PFSK-1 (cell line): ENCODE measurements around the gene KCNT2.

Experiments
- TAF1 ChIP-seq: IDR thresholded peaks from 2 replicates; pipeline ENCODE4 v1.6.1; 2012; ENCODE audit warnings: low read length, control low read depth, borderline replicate concordance; ENCODE audit not compliant: insufficient read depth
- TF ChIP-seq, protein P1 (sequence below), 2 experiments: IDR thresholded peaks; 2 replicates each; pipeline versions ENCODE4 v1.6.1 to v1.8.0; 2011 to 2012; ENCODE audit warnings: low read depth in 2 of 2, low read length in 2 of 2, control low read depth in 1 of 2, inconsistent platforms in 1 of 2, mild to moderate bottlenecking in 1 of 2, moderate library complexity in 1 of 2; ENCODE audit not compliant: insufficient read depth in 1 of 2

DNA sequence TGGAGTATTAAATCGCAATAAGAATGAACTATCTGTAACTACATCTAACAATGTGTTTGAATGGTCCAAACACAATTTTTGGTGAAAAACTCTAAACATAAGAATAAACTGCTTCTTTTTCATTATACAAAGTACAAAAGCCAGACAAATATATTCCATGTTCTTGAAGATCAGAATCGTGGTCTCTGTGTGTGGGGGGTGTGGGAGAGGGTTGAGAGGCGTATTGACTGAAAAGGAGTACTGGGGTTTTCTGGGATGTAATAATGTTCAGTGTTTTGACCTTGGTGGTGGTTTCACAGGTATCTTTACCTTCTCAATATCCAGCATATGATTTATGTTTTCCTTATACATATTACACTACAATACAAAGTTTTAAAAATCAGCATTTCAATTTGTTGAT is 42.8 kb upstream of the KCNT2 start:
- TF ChIP-seq, protein P1, sequence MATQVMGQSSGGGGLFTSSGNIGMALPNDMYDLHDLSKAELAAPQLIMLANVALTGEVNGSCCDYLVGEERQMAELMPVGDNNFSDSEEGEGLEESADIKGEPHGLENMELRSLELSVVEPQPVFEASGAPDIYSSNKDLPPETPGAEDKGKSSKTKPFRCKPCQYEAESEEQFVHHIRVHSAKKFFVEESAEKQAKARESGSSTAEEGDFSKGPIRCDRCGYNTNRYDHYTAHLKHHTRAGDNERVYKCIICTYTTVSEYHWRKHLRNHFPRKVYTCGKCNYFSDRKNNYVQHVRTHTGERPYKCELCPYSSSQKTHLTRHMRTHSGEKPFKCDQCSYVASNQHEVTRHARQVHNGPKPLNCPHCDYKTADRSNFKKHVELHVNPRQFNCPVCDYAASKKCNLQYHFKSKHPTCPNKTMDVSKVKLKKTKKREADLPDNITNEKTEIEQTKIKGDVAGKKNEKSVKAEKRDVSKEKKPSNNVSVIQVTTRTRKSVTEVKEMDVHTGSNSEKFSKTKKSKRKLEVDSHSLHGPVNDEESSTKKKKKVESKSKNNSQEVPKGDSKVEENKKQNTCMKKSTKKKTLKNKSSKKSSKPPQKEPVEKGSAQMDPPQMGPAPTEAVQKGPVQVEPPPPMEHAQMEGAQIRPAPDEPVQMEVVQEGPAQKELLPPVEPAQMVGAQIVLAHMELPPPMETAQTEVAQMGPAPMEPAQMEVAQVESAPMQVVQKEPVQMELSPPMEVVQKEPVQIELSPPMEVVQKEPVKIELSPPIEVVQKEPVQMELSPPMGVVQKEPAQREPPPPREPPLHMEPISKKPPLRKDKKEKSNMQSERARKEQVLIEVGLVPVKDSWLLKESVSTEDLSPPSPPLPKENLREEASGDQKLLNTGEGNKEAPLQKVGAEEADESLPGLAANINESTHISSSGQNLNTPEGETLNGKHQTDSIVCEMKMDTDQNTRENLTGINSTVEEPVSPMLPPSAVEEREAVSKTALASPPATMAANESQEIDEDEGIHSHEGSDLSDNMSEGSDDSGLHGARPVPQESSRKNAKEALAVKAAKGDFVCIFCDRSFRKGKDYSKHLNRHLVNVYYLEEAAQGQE (IDR thresholded peaks at IDR 0.05; ENCODE audit: insufficient read depth in 1 of 2, low read depth in 2 of 2, low read length in 2 of 2): no peak
- no peak for TF ChIP-seq TAF1
